ENCODE data around the gene IFTAP. TPM values are rescaled to one million over a fixed set of nuclear protein-coding genes. Genes with fewer than 3 reads are reported as not detected.
A peak's percentile ranks its signal among the peaks of the same experiment; 100 is the strongest.

The IFTAP gene
- total and polyA plus RNA-seq, 10 of the 15 experiments (the other 5 are each of a cell fraction or from before 2014, with no cell fraction given) = 0.32 to 1.0 (median 0.63) TPM; not detected in 2

GRCh38 chr11:36594316-36594989, at the start of gene IFTAP (continued):
- TF ChIP-seq, protein P1, sequence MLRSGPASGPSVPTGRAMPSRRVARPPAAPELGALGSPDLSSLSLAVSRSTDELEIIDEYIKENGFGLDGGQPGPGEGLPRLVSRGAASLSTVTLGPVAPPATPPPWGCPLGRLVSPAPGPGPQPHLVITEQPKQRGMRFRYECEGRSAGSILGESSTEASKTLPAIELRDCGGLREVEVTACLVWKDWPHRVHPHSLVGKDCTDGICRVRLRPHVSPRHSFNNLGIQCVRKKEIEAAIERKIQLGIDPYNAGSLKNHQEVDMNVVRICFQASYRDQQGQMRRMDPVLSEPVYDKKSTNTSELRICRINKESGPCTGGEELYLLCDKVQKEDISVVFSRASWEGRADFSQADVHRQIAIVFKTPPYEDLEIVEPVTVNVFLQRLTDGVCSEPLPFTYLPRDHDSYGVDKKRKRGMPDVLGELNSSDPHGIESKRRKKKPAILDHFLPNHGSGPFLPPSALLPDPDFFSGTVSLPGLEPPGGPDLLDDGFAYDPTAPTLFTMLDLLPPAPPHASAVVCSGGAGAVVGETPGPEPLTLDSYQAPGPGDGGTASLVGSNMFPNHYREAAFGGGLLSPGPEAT (IDR thresholded peaks at IDR 0.05; ENCODE audit: low read depth) = no peak
- no peak for TF ChIP-seq PBX3 (IDR thresholded peaks at IDR 0.05; ENCODE audit: insufficient replicate concordance, low read depth, low read length)
- TF ChIP-seq ZBTB11 (CRISPR knock-in tag; IDR thresholded peaks at IDR 0.05) = peak; percentile 89
- TF ChIP-seq SREBF2 (IDR thresholded peaks at IDR 0.05; ENCODE audit: low read length) = no peak
- no peak for TF ChIP-seq ATF7 (IDR thresholded peaks at IDR 0.05; ENCODE audit: low read depth)
- TF ChIP-seq, protein P2, sequence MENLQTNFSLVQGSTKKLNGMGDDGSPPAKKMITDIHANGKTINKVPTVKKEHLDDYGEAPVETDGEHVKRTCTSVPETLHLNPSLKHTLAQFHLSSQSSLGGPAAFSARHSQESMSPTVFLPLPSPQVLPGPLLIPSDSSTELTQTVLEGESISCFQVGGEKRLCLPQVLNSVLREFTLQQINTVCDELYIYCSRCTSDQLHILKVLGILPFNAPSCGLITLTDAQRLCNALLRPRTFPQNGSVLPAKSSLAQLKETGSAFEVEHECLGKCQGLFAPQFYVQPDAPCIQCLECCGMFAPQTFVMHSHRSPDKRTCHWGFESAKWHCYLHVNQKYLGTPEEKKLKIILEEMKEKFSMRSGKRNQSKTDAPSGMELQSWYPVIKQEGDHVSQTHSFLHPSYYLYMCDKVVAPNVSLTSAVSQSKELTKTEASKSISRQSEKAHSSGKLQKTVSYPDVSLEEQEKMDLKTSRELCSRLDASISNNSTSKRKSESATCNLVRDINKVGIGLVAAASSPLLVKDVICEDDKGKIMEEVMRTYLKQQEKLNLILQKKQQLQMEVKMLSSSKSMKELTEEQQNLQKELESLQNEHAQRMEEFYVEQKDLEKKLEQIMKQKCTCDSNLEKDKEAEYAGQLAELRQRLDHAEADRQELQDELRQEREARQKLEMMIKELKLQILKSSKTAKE (IDR thresholded peaks at IDR 0.05; ENCODE audit: low read depth, poor library complexity, severe bottlenecking) = no peak
- peak; percentile 54; the same call in 1 of the 2 replicates for TF ChIP-seq IKZF1 (conservative IDR thresholded peaks at IDR 0.05)
- no peak for TF ChIP-seq PAX8 (IDR thresholded peaks at IDR 0.05)
- TF ChIP-seq MYC (IDR thresholded peaks at IDR 0.05; ENCODE audit: insufficient read depth, insufficient read length, insufficient replicate concordance, low read length, severe bottlenecking) = no peak
- TF ChIP-seq USF1 (IDR thresholded peaks at IDR 0.05; ENCODE audit: borderline replicate concordance, extremely low read length, insufficient read depth, low read depth, low read length) = no peak
- TF ChIP-seq, protein P3, sequence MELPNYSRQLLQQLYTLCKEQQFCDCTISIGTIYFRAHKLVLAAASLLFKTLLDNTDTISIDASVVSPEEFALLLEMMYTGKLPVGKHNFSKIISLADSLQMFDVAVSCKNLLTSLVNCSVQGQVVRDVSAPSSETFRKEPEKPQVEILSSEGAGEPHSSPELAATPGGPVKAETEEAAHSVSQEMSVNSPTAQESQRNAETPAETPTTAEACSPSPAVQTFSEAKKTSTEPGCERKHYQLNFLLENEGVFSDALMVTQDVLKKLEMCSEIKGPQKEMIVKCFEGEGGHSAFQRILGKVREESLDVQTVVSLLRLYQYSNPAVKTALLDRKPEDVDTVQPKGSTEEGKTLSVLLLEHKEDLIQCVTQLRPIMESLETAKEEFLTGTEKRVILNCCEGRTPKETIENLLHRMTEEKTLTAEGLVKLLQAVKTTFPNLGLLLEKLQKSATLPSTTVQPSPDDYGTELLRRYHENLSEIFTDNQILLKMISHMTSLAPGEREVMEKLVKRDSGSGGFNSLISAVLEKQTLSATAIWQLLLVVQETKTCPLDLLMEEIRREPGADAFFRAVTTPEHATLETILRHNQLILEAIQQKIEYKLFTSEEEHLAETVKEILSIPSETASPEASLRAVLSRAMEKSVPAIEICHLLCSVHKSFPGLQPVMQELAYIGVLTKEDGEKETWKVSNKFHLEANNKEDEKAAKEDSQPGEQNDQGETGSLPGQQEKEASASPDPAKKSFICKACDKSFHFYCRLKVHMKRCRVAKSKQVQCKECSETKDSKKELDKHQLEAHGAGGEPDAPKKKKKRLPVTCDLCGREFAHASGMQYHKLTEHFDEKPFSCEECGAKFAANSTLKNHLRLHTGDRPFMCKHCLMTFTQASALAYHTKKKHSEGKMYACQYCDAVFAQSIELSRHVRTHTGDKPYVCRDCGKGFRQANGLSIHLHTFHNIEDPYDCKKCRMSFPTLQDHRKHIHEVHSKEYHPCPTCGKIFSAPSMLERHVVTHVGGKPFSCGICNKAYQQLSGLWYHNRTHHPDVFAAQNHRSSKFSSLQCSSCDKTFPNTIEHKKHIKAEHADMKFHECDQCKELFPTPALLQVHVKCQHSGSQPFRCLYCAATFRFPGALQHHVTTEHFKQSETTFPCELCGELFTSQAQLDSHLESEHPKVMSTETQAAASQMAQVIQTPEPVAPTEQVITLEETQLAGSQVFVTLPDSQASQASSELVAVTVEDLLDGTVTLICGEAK (IDR thresholded peaks at IDR 0.05; ENCODE audit: borderline replicate concordance) = peak; percentile 69
- TF ChIP-seq, protein P4, sequence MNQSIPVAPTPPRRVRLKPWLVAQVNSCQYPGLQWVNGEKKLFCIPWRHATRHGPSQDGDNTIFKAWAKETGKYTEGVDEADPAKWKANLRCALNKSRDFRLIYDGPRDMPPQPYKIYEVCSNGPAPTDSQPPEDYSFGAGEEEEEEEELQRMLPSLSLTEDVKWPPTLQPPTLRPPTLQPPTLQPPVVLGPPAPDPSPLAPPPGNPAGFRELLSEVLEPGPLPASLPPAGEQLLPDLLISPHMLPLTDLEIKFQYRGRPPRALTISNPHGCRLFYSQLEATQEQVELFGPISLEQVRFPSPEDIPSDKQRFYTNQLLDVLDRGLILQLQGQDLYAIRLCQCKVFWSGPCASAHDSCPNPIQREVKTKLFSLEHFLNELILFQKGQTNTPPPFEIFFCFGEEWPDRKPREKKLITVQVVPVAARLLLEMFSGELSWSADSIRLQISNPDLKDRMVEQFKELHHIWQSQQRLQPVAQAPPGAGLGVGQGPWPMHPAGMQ (IDR thresholded peaks at IDR 0.05; ENCODE audit: borderline replicate concordance) = no peak
